Right lobe of liver (tissue), 6 donors: ENCODE results near the gene SMARCD1. TPM values are rescaled to one million over a fixed set of nuclear protein-coding genes. Genes with fewer than 3 reads are reported as not detected.

Experiments used
- ATAC-seq, 4 donors: fragments of 200-7000 bp; cut with Tn5 transposase; one replicate each; pipeline ENCODE4 v1.9.1; 2020; ENCODE audit warnings: mild to moderate bottlenecking in 4 of 4, moderate library complexity in 4 of 4
- DNase-seq, 3 donors: peaks; one replicate each; pipeline ENCODE4 v3.0.0-alpha.2; 2020
- H3K27ac ChIP-seq, 3 donors: fragments of 200-600 bp; one replicate each; pipeline ENCODE4 v1.8.0; 2022
- H3K27me3 ChIP-seq, 2 donors: fragments of 200-600 bp; one replicate each; pipeline ENCODE4 v1.8.0; 2022
- H3K36me3 ChIP-seq, 4 donors: fragments of 200-600 bp; sonication (generic) in 1 of 4; one replicate each; pipeline versions ENCODE4 v1.5.1 to v1.8.0; 2017 to 2022; ENCODE audit warnings: control low read depth in 1 of 4
- H3K4me1 ChIP-seq, 4 donors: fragments of 200-600 bp; sonication (generic) in 1 of 4; one replicate each; pipeline versions ENCODE4 v1.5.1 to v1.8.0; 2017 to 2022; ENCODE audit warnings: control low read depth in 1 of 4
- H3K4me3 ChIP-seq, 3 donors: fragments of 200-600 bp; one replicate each; pipeline ENCODE4 v1.8.0; 2022
- H3K9me3 ChIP-seq, 4 donors: fragments of 200-600 bp; sonication (generic) in 1 of 4; one replicate each; pipeline versions ENCODE4 v1.5.1 to v1.8.0; 2017 to 2022; ENCODE audit warnings: control low read depth in 1 of 4
- CTCF ChIP-seq, 4 donors: fragments of 200-600 bp in 3 of 4; fragments of 450-650 bp in 1 of 4; IDR thresholded peaks; one replicate each; pipeline versions ENCODE4 v1.5.1 to v1.8.0; 2016 to 2022; ENCODE audit warnings: antibody characterized with exemption in 4 of 4, mild to moderate bottlenecking in 2 of 4
- POLR2A ChIP-seq: fragments of 450-650 bp; IDR thresholded peaks from one replicate; pipeline ENCODE4 v1.6.1; 2017; ENCODE audit warnings: antibody characterized with exemption, mild to moderate bottlenecking
- WGBS: methylation state at CpG from one replicate; pipeline ENCODE4 v1.1.6; 2018; ENCODE audit warnings: low coverage, low lambda C conversion rate; ENCODE audit not compliant: insufficient coverage; ENCODE audit errors: missing lambda C conversion rate; 5-methylcytosine and 5-hydroxymethylcytosine counted together
- intact Hi-C, 2 donors: fragments of 100-400 bp; cut with DNase I; formaldehyde crosslinking; loops; one replicate each; pipeline versions ENCODE4 v1.11.2 to v1.14.1; 2022
- total RNA-seq, 6 experiments: library from RNA; depleted of rRNA in 2 of 6; stranded (reverse); fragments of >200 nt in 2 of 6; fragmentation: NEBNext Ultra II Directional in 3 of 6; extraction: Animal tissue kit (Norgen Biotek cat#: 25700) in 3 of 6; gene quantifications; one replicate each; pipeline versions ENCODE4 v1.1.0 to v1.2.4, GENCODE V29; 2016 to 2023
- donor health status: DM: no; HTN: yes; CAD: no.
- donor health status: DM: no; HTN: no; CAD: no.
- donor health status: DM: no; HTN: no; CAD: no.
- donor health status: DM: no; HTN: yes; CAD: no.
- donor health status: DM: no; HTN: yes; CAD: no.

The SMARCD1 gene
- total RNA-seq, 6 experiments from 2014 or later = 13.3 to 35.0 (median 16.4) TPM

GRCh38 chr12:50100561-50100960 is 15.4 kb downstream of the SMARCD1 start:
- Histone ChIP-seq H3K36me3 (peaks cover 0 to 42% (median 28%) of the 10 kb centered on the region in 4 donors), H3K27me3 (no peaks in the 10 kb centered on the region), H3K4me1 (peaks cover 0 to 27% (median 12%) of the 10 kb centered on the region in 4 donors), H3K9me3 (no peaks in the 10 kb centered on the region), H3K4me3 (no peak overlapping the region), H3K27ac (no peak overlapping the region)
- 94% methylated on average over 2 of the region's 3 CpGs for WGBS
- no peak for ATAC-seq
- DNase-seq = no peak
- TF ChIP-seq CTCF (IDR thresholded peaks at IDR 0.05) (no peak), POLR2A (no peak)
- intact Hi-C loops = no loop called here

GRCh38 chr12:50101663-50102062 is 16.5 kb downstream of the SMARCD1 start:
- DNase-seq = no peak
- Histone ChIP-seq H3K27me3 (no peaks in the 10 kb centered on the region), H3K4me3 (no peak overlapping the region), H3K27ac (peak overlapping the region in 2 of 3 donors; percentile 87 to 90), H3K4me1 (peaks cover 0 to 37% (median 15%) of the 10 kb centered on the region in 4 donors), H3K36me3 (peaks cover 0 to 34% (median 19%) of the 10 kb centered on the region in 4 donors), H3K9me3 (no peaks in the 10 kb centered on the region)
- 30% methylated on average over 3 of the region's 3 CpGs for WGBS
- TF ChIP-seq POLR2A (no peak), CTCF (IDR thresholded peaks at IDR 0.05) (peak; percentile 45 to 60 (median 50))
- intact Hi-C loops = no loop called here
- ATAC-seq = peak; percentile 7 to 37 (median 27)

GRCh38 chr12:50102131-50102531 is 17.0 kb downstream of the SMARCD1 start:
- Histone ChIP-seq H3K27me3 (no peaks in the 10 kb centered on the region), H3K4me1 (peaks cover 0 to 37% (median 17%) of the 10 kb centered on the region in 4 donors), H3K9me3 (no peaks in the 10 kb centered on the region), H3K4me3 (no peak overlapping the region), H3K36me3 (peaks cover 0 to 32% (median 15%) of the 10 kb centered on the region in 4 donors), H3K27ac (peak overlapping the region in 2 of 3 donors; percentile 87 to 90)
- 77% methylated on average over 1 of the region's 2 CpGs for WGBS
- intact Hi-C loops = no loop called here
- ATAC-seq = no peak
- no peak for DNase-seq
- no peak for TF ChIP-seq CTCF (IDR thresholded peaks at IDR 0.05)
- TF ChIP-seq POLR2A = no peak

GRCh38 chr12:50102646-50103309 is 17.6 kb downstream of the SMARCD1 start:
- H3K27ac ChIP-seq = peak overlapping the region in 2 of 3 donors; percentile 87 to 90
- peak; percentile 74 to 84 (median 80) for ATAC-seq
- no peak overlapping the region for H3K4me3 ChIP-seq
- WGBS = 37% methylated on average over 4 of the region's 8 CpGs
- peaks cover 0 to 43% (median 19%) of the 10 kb centered on the region in 4 donors for H3K4me1 ChIP-seq
- intact Hi-C loops = no loop called here
- H3K36me3 ChIP-seq = peaks cover 0 to 28% (median 16%) of the 10 kb centered on the region in 4 donors
- H3K27me3 ChIP-seq = no peaks in the 10 kb centered on the region
- TF ChIP-seq CTCF (IDR thresholded peaks at IDR 0.05) (no peak), POLR2A (peak; percentile 59)
- H3K9me3 ChIP-seq = no peaks in the 10 kb centered on the region
- peak; percentile 75 to 93 (median 91) for DNase-seq
